ENCODE measurements around the gene MICALL1. TPM values are rescaled to one million over a fixed set of nuclear protein-coding genes. Genes with fewer than 3 reads are reported as not detected.

MICALL1 gene, protein sequence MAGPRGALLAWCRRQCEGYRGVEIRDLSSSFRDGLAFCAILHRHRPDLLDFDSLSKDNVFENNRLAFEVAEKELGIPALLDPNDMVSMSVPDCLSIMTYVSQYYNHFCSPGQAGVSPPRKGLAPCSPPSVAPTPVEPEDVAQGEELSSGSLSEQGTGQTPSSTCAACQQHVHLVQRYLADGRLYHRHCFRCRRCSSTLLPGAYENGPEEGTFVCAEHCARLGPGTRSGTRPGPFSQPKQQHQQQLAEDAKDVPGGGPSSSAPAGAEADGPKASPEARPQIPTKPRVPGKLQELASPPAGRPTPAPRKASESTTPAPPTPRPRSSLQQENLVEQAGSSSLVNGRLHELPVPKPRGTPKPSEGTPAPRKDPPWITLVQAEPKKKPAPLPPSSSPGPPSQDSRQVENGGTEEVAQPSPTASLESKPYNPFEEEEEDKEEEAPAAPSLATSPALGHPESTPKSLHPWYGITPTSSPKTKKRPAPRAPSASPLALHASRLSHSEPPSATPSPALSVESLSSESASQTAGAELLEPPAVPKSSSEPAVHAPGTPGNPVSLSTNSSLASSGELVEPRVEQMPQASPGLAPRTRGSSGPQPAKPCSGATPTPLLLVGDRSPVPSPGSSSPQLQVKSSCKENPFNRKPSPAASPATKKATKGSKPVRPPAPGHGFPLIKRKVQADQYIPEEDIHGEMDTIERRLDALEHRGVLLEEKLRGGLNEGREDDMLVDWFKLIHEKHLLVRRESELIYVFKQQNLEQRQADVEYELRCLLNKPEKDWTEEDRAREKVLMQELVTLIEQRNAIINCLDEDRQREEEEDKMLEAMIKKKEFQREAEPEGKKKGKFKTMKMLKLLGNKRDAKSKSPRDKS
- 18.3 and 18.5 TPM in 2 replicates for total RNA-seq (2014; rRNA removed; shearing (Covaris generic))
- 25.7 and 32.1 TPM in 2 replicates for total RNA-seq (2022)
- Bru-seq, nascent RNA: percentile 47 among the genes with signal in this experiment
- BruChase-seq, experiment 1, labeled RNA remaining after a 6-hour chase: percentile 51 among the genes with signal in this experiment
- BruChase-seq, experiment 2, labeled RNA remaining after a 2-hour chase: percentile 50 among the genes with signal in this experiment
- long read RNA-seq, full-length matches to known transcripts: 6 of 29 reads
- long read RNA-seq, partial matches to known transcripts: 15 of 29 reads
- long read RNA-seq, other reads (novel, unspliced or antisense): 8 of 29 reads

- intact Hi-C loops (cut with micrococcal nuclease; ENCODE audit: unreplicated experiment): loop anchor here (1.0 to 2.0 kb wide), 2 partner anchors 29 to 59 kb away; no protein-coding TSS in a partner anchor
- H3K27ac ChIP-seq (ENCODE audit: low read depth, low read length, poor library complexity, severe bottlenecking): no peak within 1 kb of the TSS
- no peaks in the 10 kb centered on the region for H3K9me2 ChIP-seq (ENCODE audit: insufficient read depth, low read length)
- peak within 1 kb of the TSS; percentile 82 for H3K4me3 ChIP-seq (ENCODE audit: low read depth, low read length, poor library complexity, severe bottlenecking)
- H3K9me3 ChIP-seq (ENCODE audit: low read length): no peaks in the 10 kb centered on the region
- peak within 1 kb of the TSS; percentile 81 for H3K4me2 ChIP-seq (ENCODE audit: low read length)
- TF ChIP-seq EZH2phosphoT487 (IDR thresholded peaks at IDR 0.05; ENCODE audit: borderline replicate concordance, low read depth, low read length): no peak
- TF ChIP-seq, protein P1, sequence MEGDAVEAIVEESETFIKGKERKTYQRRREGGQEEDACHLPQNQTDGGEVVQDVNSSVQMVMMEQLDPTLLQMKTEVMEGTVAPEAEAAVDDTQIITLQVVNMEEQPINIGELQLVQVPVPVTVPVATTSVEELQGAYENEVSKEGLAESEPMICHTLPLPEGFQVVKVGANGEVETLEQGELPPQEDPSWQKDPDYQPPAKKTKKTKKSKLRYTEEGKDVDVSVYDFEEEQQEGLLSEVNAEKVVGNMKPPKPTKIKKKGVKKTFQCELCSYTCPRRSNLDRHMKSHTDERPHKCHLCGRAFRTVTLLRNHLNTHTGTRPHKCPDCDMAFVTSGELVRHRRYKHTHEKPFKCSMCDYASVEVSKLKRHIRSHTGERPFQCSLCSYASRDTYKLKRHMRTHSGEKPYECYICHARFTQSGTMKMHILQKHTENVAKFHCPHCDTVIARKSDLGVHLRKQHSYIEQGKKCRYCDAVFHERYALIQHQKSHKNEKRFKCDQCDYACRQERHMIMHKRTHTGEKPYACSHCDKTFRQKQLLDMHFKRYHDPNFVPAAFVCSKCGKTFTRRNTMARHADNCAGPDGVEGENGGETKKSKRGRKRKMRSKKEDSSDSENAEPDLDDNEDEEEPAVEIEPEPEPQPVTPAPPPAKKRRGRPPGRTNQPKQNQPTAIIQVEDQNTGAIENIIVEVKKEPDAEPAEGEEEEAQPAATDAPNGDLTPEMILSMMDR (conservative IDR thresholded peaks at IDR 0.05; ENCODE audit: low read length): 0 out of 2 replicates have a peak, but pooled peaks have one; percentile 30
- BruUV-seq (replicated peaks): no TSS peak
- no peaks in the 10 kb centered on the region for H3K36me3 ChIP-seq (ENCODE audit: insufficient read depth, low read length)
- peak within 1 kb of the TSS; percentile 57 for H2AFZ ChIP-seq (ENCODE audit: low read length)
- H3K4me1 ChIP-seq (ENCODE audit: insufficient read depth, low read length, poor library complexity, severe bottlenecking): peaks cover 17% of the 10 kb centered on the region
- ChIA-PET CTCF (ENCODE audit: unreplicated experiment) (interaction anchor here (0.8 to 1.4 kb wide), 4 partner anchors 9 to 28 kb away, joined by 3 to 5 read pairs (median 4); no protein-coding TSS in a partner anchor), POLR2A (interaction anchor here (0.7 to 1.5 kb wide), 4 partner anchors 8 to 132 kb away, joined by 4 to 8 read pairs (median 5); no protein-coding TSS in a partner anchor)
- peak; percentile 83 for DNase-seq (ENCODE audit: low spot score)
- no peaks in the 10 kb centered on the region for H3K79me2 ChIP-seq (ENCODE audit: insufficient read depth, low read depth, low read length)
- H4K20me1 ChIP-seq (ENCODE audit: insufficient read depth, low read length): no peaks in the 10 kb centered on the region
These were observed at the start of gene MICALL1 for GRCh38 chr22:37905534-37906363. TSS of gene MICALL1 (plus strand) at chr22:37906297. CDS start at chr22:37906423, 126 bp downstream.

- no peak for DNase-seq (ENCODE audit: low spot score)
- Histone ChIP-seq H3K79me2 (ENCODE audit: insufficient read depth, low read depth, low read length) (peaks cover 3% of the 10 kb centered on the region; the same call in 1 of the 2 replicates), H3K36me3 (ENCODE audit: insufficient read depth, low read length) (peaks cover 95% of the 10 kb centered on the region), H3K27ac (ENCODE audit: low read depth, low read length, poor library complexity, severe bottlenecking) (no peak overlapping the region), H3K4me1 (ENCODE audit: insufficient read depth, low read length, poor library complexity, severe bottlenecking) (no peaks in the 10 kb centered on the region), H4K20me1 (ENCODE audit: insufficient read depth, low read length) (no peaks in the 10 kb centered on the region), H2AFZ (ENCODE audit: low read length) (no peak overlapping the region), H3K9me3 (ENCODE audit: low read length) (no peaks in the 10 kb centered on the region), H3K4me3 (ENCODE audit: low read depth, low read length, poor library complexity, severe bottlenecking) (no peak overlapping the region), H3K9me2 (ENCODE audit: insufficient read depth, low read length) (no peaks in the 10 kb centered on the region), H3K4me2 (ENCODE audit: low read length) (no peak overlapping the region)
- POLR2A ChIA-PET: no interaction called here
- intact Hi-C loops (cut with micrococcal nuclease; ENCODE audit: unreplicated experiment): no loop called here
- no TSS peak for BruUV-seq (replicated peaks)
- CTCF ChIA-PET (ENCODE audit: unreplicated experiment): no interaction called here
- no peak for TF ChIP-seq EZH2phosphoT487 (IDR thresholded peaks at IDR 0.05; ENCODE audit: borderline replicate concordance, low read depth, low read length)
These were observed 45.2 kb upstream of the MICALL1 start for GRCh38 chr22:37860796-37861421.

Measured in OCI-LY7 (cell line).